ENCODE data around the gene P2RX7. TPM values are rescaled to one million over a fixed set of nuclear protein-coding genes. Genes with fewer than 3 reads are reported as not detected.

P2RX7 gene
- total RNA-seq, 1 donor from 2014 or later: 1.9 TPM

DNA sequence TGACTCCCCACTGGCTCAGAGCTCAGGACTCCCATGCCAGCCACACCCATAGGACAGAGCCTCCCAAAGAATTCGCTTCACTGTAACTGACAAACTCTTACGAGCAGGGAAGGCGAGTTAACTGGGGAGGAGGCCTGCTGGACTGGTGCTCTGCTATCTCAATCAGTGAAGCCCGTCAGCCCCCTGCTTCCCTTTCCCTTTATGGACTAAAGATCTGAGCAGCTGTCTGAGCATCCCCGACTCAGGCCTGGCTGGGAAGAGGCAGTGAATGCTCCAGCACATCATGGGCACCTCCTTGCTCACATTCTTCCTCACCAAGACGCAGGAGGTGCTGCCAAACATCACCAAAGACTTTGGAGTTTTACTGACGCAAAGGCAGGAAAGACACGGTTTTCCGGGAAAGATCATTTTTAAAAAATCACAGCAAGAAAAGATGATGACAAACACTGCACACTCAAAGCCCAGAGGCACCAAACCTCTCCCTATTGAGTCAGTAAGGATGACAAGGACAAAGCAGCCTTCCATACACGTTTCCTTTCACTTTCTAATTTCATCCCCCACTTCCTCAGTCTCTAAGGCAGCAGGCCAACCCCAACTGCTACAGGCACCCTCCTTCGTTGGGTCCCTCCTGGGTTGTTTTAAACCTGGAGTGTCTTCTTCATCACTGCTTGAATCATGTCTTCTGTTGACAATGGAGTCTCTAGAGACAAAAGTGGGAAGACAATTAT, 45.0 kb upstream of the P2RX7 start:
- H3K27me3 Mint-ChIP-seq: peaks cover 28% of the 10 kb centered on the region
- H3K36me3 Mint-ChIP-seq: no peaks in the 10 kb centered on the region
- DNase-seq (ENCODE audit: extremely low spot score, unreplicated experiment): no peak

DNA sequence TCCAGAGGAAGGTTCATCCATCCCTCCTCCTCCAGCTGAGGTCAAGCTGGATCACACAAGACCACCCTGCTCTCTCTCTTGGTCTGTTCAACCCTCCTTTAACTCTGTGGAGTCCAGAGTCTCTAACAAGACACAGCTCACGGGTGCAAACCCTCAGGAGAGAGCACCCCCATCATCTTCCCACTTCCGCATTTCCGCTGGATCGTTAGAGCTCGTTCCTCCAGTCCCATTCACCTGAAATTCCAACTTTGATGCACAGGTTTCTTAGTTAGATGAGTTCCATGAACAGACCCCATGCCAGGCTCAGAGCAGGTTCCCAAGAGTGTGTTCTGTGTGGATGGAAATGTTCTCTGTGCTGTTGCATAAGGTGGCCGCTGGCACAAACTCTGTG, 44.5 kb upstream of the P2RX7 start:
- no peak overlapping the region for H3K4me3 Mint-ChIP-seq
- H3K9me3 Mint-ChIP-seq: peaks cover 5% of the 10 kb centered on the region
- TF ChIP-seq, protein P1, sequence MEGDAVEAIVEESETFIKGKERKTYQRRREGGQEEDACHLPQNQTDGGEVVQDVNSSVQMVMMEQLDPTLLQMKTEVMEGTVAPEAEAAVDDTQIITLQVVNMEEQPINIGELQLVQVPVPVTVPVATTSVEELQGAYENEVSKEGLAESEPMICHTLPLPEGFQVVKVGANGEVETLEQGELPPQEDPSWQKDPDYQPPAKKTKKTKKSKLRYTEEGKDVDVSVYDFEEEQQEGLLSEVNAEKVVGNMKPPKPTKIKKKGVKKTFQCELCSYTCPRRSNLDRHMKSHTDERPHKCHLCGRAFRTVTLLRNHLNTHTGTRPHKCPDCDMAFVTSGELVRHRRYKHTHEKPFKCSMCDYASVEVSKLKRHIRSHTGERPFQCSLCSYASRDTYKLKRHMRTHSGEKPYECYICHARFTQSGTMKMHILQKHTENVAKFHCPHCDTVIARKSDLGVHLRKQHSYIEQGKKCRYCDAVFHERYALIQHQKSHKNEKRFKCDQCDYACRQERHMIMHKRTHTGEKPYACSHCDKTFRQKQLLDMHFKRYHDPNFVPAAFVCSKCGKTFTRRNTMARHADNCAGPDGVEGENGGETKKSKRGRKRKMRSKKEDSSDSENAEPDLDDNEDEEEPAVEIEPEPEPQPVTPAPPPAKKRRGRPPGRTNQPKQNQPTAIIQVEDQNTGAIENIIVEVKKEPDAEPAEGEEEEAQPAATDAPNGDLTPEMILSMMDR (conservative IDR thresholded peaks at IDR 0.05): no peak
- no peak overlapping the region for H3K27ac Mint-ChIP-seq
- no peaks in the 10 kb centered on the region for H3K36me3 Mint-ChIP-seq
- H3K27me3 Mint-ChIP-seq: peaks cover 28% of the 10 kb centered on the region
- H3K4me1 Mint-ChIP-seq (ENCODE audit: unreplicated experiment): peaks cover 5% of the 10 kb centered on the region
- no peak for DNase-seq (ENCODE audit: extremely low spot score, unreplicated experiment)

More for the DNA sequence above, 45.0 kb upstream of the P2RX7 start:
- TF ChIP-seq, protein P1 (conservative IDR thresholded peaks at IDR 0.05): no peak
- H3K4me3 Mint-ChIP-seq: no peak overlapping the region
- no peak overlapping the region for H3K27ac Mint-ChIP-seq
- H3K4me1 Mint-ChIP-seq (ENCODE audit: unreplicated experiment): peaks cover 5% of the 10 kb centered on the region
- peaks cover 5% of the 10 kb centered on the region for H3K9me3 Mint-ChIP-seq

DNA sequence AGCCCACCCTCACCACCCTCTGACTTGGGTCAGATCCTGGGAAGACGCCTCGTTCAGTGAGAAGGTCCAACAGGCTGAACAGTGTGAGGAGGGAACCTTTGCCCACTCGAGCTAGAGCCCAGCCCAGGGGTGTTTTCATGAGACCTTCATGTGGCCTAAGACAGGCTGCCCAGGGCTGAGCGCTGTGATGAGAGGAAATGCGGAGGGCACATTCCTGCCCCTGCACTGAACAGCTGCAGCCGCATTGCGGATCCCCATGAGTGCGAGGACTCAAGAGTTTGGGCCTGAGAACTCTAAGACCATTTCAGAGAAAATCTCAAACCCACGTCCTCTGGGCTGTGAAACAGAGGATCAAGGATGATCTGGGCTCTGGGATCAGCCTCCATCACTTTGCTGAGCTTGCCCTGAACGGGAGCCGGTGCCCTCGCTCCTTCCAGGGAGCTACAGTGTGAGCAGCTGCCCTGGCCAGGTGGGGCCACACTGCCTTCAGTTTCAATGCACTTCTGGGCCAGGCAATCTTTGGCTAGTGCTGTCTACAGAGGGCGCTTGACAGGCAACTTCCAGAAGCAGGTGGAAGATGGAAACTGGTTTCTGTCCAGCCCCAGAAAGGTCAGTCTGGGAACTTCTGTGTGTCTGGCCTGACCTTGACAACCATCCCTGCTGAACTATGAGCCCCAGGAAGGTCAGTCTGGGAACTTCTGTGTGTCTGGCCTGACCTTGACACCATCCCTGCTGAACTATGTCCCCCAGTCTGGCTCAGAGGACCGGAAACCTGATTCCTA, 43.5 kb upstream of the P2RX7 start:
- Mint-ChIP-seq H3K9me3 (peaks cover 5% of the 10 kb centered on the region), H3K4me1 (ENCODE audit: unreplicated experiment) (peaks cover 5% of the 10 kb centered on the region), H3K27ac (no peak overlapping the region), H3K4me3 (no peak overlapping the region), H3K36me3 (no peaks in the 10 kb centered on the region), H3K27me3 (peaks cover 28% of the 10 kb centered on the region)
- TF ChIP-seq, protein P1 (conservative IDR thresholded peaks at IDR 0.05): no peak
- no peak for DNase-seq (ENCODE audit: extremely low spot score, unreplicated experiment)

DNA sequence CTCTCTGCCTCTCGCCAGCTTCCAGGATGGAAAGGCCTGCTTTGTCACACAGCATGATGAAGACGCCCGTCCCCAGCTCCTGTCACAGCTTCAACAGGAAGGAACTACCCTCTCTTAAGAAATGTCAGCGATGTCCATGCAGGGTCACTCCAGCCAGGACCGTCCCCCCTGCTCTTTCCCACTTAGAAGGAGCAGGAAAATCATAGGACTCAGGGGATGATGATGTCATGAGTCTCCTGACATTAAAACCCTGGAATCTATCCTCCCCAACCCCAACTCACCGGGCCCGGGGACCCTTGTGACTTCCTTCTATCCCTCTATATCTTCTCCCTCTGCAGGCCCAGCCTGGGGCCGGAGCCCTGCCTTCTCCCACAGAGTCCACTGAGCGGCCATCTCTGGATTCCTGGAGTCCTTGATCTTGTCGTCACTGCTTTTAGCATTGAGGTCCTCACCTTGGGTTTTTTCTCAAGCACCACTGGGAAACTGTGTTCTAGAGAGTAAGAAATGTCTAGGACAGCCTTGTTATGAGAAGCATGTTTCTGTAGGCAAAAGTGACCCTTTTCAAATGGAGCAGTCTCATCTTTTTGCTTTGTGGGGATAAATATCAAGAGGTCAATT, 42.8 kb upstream of the P2RX7 start:
- TF ChIP-seq, protein P1 (conservative IDR thresholded peaks at IDR 0.05): no peak
- H3K27me3 Mint-ChIP-seq: peaks cover 35% of the 10 kb centered on the region
- no peaks in the 10 kb centered on the region for H3K36me3 Mint-ChIP-seq
- H3K9me3 Mint-ChIP-seq: peaks cover 5% of the 10 kb centered on the region
- no peak for DNase-seq (ENCODE audit: extremely low spot score, unreplicated experiment)
- no peak overlapping the region for H3K4me3 Mint-ChIP-seq
- no peak overlapping the region for H3K27ac Mint-ChIP-seq
- H3K4me1 Mint-ChIP-seq (ENCODE audit: unreplicated experiment): peaks cover under 1% of the 10 kb centered on the region

DNA sequence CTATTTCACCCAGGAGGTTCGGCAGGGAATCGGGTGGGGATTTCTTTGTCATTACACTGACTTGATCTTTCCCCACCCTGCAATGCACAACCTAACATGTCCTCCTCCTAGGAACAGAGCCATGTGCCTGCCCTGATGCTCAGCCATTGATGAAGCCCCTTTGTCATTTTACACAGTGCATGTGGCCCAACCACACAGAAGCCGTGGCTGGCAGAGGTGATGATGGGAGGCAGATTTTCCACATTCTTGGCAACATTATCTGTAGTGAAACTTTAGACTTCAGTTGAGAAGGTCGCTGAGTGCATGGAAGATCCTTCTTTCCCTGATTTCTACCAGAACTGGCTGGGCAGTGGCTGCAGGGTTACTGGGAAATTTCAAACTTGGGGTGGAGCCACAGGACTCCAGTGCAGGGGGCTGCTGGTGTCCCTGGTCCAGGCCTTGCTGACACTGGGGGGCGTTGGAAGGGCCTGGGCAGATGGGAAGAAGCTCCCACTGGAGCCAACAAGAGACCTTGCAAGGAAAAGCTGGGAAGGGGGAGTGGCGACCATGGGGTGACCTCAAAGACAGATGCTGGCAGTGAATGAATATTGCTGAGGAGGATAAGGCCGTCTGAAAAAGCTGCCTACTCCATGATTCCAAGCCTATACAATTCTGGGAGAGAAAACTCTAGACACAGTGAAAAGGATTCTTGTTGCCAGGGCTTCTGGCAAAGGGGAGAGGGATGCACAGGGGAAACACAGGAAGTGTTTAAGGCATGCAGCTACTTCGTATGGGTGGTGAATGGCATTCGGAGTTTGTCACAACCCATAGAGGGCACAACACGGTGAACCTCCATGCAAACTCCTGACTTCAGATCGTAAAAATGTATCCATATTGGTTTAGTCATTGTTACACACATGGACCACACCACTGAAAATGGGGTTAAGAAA, 41.8 kb upstream of the P2RX7 start:
- Mint-ChIP-seq H3K27me3 (peaks cover 44% of the 10 kb centered on the region), H3K36me3 (no peaks in the 10 kb centered on the region), H3K27ac (no peak overlapping the region), H3K4me3 (no peak overlapping the region), H3K9me3 (peaks cover 5% of the 10 kb centered on the region), H3K4me1 (ENCODE audit: unreplicated experiment) (peaks cover 6% of the 10 kb centered on the region)
- no peak for DNase-seq (ENCODE audit: extremely low spot score, unreplicated experiment)
- TF ChIP-seq, protein P1 (conservative IDR thresholded peaks at IDR 0.05): no peak
